ENCODE data around the gene ARL5C. TPM values are rescaled to one million over a fixed set of nuclear protein-coding genes. Genes with fewer than 3 reads are reported as not detected.

ARL5C gene
- not detected in 2 replicates for total RNA-seq
- long read RNA-seq, result 0 reads

GRCh38 chr17:39165841-39166349 is at the start of gene ARL5C:
TSS of gene ARL5C (minus strand) at chr17:39166161. CDS start at chr17:39165760, 401 bp downstream.
- Mint-ChIP-seq H3K36me3 (ENCODE audit: low read depth) (peaks cover 3% of the 10 kb centered on the region), H3K4me1 (peaks cover 13% of the 10 kb centered on the region), H3K4me3 (peak within 1 kb of the TSS; percentile 91), H3K27me3 (ENCODE audit: low read depth) (peaks cover 35% of the 10 kb centered on the region), H3K9me3 (peaks cover 5% of the 10 kb centered on the region), H3K27ac (ENCODE audit: unreplicated experiment) (peak within 1 kb of the TSS; percentile 95)
- no peak for TF ChIP-seq CTCF (conservative IDR thresholded peaks at IDR 0.05)
- no peak for DNase-seq (ENCODE audit: low read depth, low spot score)

- Mint-ChIP-seq H3K4me1 (no peaks in the 10 kb centered on the region), H3K4me3 (no peak overlapping the region), H3K9me3 (no peaks in the 10 kb centered on the region), H3K27me3 (ENCODE audit: low read depth) (peaks cover 85% of the 10 kb centered on the region), H3K36me3 (ENCODE audit: low read depth) (no peaks in the 10 kb centered on the region), H3K27ac (ENCODE audit: unreplicated experiment) (no peak overlapping the region)
- no peak for TF ChIP-seq CTCF (conservative IDR thresholded peaks at IDR 0.05)
- DNase-seq (ENCODE audit: low read depth, low spot score), result no peak
These were observed 47.9 kb upstream of the ARL5C start for GRCh38 chr17:39213852-39214251.

- no peaks in the 10 kb centered on the region for H3K36me3 Mint-ChIP-seq (ENCODE audit: low read depth)
- peaks cover 85% of the 10 kb centered on the region for H3K27me3 Mint-ChIP-seq (ENCODE audit: low read depth)
- no peak overlapping the region for H3K4me3 Mint-ChIP-seq
- TF ChIP-seq CTCF (conservative IDR thresholded peaks at IDR 0.05), result no peak
- H3K4me1 Mint-ChIP-seq, result no peaks in the 10 kb centered on the region
- DNase-seq (ENCODE audit: low read depth, low spot score), result no peak
- no peaks in the 10 kb centered on the region for H3K9me3 Mint-ChIP-seq
- no peak overlapping the region for H3K27ac Mint-ChIP-seq (ENCODE audit: unreplicated experiment)
These were observed 47.0 kb upstream of the ARL5C start for GRCh38 chr17:39212841-39213480.

GRCh38 chr17:39212195-39212810 is 46.3 kb upstream of the ARL5C start:
- TF ChIP-seq CTCF (conservative IDR thresholded peaks at IDR 0.05), result no peak
- no peak overlapping the region for H3K4me3 Mint-ChIP-seq
- no peaks in the 10 kb centered on the region for H3K9me3 Mint-ChIP-seq
- H3K27ac Mint-ChIP-seq (ENCODE audit: unreplicated experiment), result no peak overlapping the region
- no peak for DNase-seq (ENCODE audit: low read depth, low spot score)
- H3K36me3 Mint-ChIP-seq (ENCODE audit: low read depth), result no peaks in the 10 kb centered on the region
- peaks cover under 1% of the 10 kb centered on the region for H3K4me1 Mint-ChIP-seq
- H3K27me3 Mint-ChIP-seq (ENCODE audit: low read depth), result peaks cover 86% of the 10 kb centered on the region

- H3K36me3 Mint-ChIP-seq (ENCODE audit: low read depth), result peaks cover 1% of the 10 kb centered on the region
- no peak for TF ChIP-seq CTCF (conservative IDR thresholded peaks at IDR 0.05)
- no peaks in the 10 kb centered on the region for H3K9me3 Mint-ChIP-seq
- peaks cover 6% of the 10 kb centered on the region for H3K4me1 Mint-ChIP-seq
- DNase-seq (ENCODE audit: low read depth, low spot score), result no peak
- peaks cover 72% of the 10 kb centered on the region for H3K27me3 Mint-ChIP-seq (ENCODE audit: low read depth)
- no peak overlapping the region for H3K27ac Mint-ChIP-seq (ENCODE audit: unreplicated experiment)
- no peak overlapping the region for H3K4me3 Mint-ChIP-seq
These were observed 44.1 kb upstream of the ARL5C start for GRCh38 chr17:39210093-39210434.
